ENCODE data around the gene PTCD1.

DNA sequence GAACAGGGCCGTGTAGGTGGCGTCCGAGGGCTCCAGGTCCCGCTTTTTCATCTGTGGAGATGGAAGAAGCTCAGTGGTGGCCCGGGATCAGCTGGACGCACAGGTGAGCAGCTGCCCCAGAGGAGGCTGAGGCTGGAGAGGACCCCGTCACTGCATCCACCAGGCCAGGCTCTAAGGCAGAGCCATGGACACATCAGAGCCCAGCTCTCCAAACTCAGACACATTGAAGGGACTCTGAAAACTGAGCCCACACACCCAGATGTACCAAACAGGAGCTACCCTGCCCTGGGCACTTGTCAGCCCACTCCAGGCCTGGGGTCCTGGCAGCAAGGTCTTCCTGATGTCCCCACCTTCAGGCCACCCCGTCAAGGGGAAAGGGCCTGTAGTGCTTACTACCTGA is 8.8 kb downstream of the PTCD1 start:
- TF ChIP-seq REST (IDR thresholded peaks at IDR 0.05; ENCODE audit: insufficient read depth in 1 of 2, low read depth in 2 of 2, low read length in 1 of 2): no peak
- TF ChIP-seq, protein P1, sequence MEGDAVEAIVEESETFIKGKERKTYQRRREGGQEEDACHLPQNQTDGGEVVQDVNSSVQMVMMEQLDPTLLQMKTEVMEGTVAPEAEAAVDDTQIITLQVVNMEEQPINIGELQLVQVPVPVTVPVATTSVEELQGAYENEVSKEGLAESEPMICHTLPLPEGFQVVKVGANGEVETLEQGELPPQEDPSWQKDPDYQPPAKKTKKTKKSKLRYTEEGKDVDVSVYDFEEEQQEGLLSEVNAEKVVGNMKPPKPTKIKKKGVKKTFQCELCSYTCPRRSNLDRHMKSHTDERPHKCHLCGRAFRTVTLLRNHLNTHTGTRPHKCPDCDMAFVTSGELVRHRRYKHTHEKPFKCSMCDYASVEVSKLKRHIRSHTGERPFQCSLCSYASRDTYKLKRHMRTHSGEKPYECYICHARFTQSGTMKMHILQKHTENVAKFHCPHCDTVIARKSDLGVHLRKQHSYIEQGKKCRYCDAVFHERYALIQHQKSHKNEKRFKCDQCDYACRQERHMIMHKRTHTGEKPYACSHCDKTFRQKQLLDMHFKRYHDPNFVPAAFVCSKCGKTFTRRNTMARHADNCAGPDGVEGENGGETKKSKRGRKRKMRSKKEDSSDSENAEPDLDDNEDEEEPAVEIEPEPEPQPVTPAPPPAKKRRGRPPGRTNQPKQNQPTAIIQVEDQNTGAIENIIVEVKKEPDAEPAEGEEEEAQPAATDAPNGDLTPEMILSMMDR (IDR thresholded peaks at IDR 0.05): no peak
- no peak for TF ChIP-seq POLR2AphosphoS5 (IDR thresholded peaks at IDR 0.05; ENCODE audit: low read depth, low read length)

Measured in Panc1 (cell line).